ENCODE measurements around the gene NLRP11. TPM values are rescaled to one million over a fixed set of nuclear protein-coding genes. Genes with fewer than 3 reads are reported as not detected.

Gene NLRP11
- total and polyA plus RNA-seq, 3 donors from 2014 or later: 2.3 to 4.3 (median 3.9) TPM

DNA sequence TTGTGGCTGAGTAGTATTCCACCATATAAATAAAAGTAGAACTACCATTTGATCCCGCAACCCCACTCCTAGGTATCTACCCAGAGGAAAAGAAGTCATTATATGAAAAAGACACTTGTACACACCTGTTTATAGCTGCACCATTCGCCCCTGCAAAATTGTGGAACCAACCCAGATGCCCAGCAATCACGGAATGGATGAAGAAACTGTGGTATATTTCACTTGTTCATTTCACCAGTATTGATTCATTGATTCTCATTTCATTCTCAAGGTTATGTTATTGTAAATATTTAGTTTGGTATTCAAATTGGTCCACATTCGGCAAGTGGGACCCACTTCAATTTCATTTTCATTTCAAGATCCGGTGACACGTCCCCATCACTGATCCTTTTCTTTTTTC lies 81.1 kb downstream of the NLRP11 start:
- no peaks in the 10 kb centered on the region for H3K4me1 ChIP-seq
- H3K27me3 ChIP-seq: no peaks in the 10 kb centered on the region
- no peak for DNase-seq
- intact Hi-C loops (cut with DNase I; ENCODE audit: low total_unique reads): no loop called here
- H3K36me3 ChIP-seq (ENCODE audit: low read depth, missing control alignments): no peaks in the 10 kb centered on the region
- H3K27ac ChIP-seq: no peak overlapping the region
- WGBS, 2 donors: 53 to 72% methylated on average over 6 of the region's 6 CpGs
- no peak for TF ChIP-seq POLR2A (IDR thresholded peaks at IDR 0.05)
- TF ChIP-seq, protein P1, sequence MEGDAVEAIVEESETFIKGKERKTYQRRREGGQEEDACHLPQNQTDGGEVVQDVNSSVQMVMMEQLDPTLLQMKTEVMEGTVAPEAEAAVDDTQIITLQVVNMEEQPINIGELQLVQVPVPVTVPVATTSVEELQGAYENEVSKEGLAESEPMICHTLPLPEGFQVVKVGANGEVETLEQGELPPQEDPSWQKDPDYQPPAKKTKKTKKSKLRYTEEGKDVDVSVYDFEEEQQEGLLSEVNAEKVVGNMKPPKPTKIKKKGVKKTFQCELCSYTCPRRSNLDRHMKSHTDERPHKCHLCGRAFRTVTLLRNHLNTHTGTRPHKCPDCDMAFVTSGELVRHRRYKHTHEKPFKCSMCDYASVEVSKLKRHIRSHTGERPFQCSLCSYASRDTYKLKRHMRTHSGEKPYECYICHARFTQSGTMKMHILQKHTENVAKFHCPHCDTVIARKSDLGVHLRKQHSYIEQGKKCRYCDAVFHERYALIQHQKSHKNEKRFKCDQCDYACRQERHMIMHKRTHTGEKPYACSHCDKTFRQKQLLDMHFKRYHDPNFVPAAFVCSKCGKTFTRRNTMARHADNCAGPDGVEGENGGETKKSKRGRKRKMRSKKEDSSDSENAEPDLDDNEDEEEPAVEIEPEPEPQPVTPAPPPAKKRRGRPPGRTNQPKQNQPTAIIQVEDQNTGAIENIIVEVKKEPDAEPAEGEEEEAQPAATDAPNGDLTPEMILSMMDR (IDR thresholded peaks at IDR 0.05): no peak
- H3K4me3 ChIP-seq: no peak overlapping the region
- no peaks in the 10 kb centered on the region for H3K9me3 ChIP-seq

DNA sequence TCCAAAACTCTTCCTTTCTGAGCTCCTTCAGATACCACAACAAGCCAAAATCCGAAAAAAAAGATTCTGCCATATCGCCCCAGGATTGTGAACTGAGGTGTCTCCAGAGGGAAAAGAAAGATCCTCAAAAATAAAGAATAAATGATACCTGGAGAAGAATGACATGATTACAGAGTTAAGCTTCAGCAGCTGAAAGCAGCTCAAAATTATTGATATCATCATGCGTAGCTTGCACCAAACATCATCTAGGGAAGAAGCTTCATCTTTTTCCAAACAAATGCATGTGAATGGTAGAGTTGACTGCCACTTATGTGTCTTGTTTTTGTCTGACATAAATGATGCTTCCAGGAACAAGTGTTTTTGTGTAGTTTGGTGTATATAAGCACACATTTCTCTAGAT lies 93.5 kb downstream of the NLRP11 start, which contains the start of gene NLRP9:
Gene NLRP9 (minus strand): TSS at position 101 of the 400 bp plus-strand sequence. CDS start 28 bp downstream, at position 73.
- no peaks in the 10 kb centered on the region for H3K27me3 ChIP-seq
- no peak for DNase-seq
- WGBS, 2 donors: 93 to 94% methylated on average over 3 of the region's 3 CpGs
- no peak for TF ChIP-seq POLR2A (IDR thresholded peaks at IDR 0.05)
- TF ChIP-seq, protein P1 (IDR thresholded peaks at IDR 0.05): no peak
- H3K36me3 ChIP-seq (ENCODE audit: low read depth, missing control alignments): no peaks in the 10 kb centered on the region
- no peak within 1 kb of the TSS for H3K27ac ChIP-seq
- no peak within 1 kb of the TSS for H3K4me3 ChIP-seq
- no peaks in the 10 kb centered on the region for H3K9me3 ChIP-seq
- H3K4me1 ChIP-seq: no peaks in the 10 kb centered on the region
- intact Hi-C loops (cut with DNase I; ENCODE audit: low total_unique reads): no loop called here

Other genes starting within 250 kb of the NLRP11 start
- 10 to 100 TPM; 16.5 to 17.4 TPM for gene FIZ1, start 232.5 kb downstream of the NLRP11 start, total RNA-seq
- 8.5 TPM for gene FIZ1, start 232.5 kb downstream of the NLRP11 start, polyA plus RNA-seq (ENCODE audit: insufficient read depth, low read depth, low replicate concordance)
- gene ZNF524, start 231.7 kb downstream of the NLRP11 start, total RNA-seq: 10 to 100 TPM; 25.0 to 29.4 TPM
- 8.5 TPM for gene ZNF524, start 231.7 kb downstream of the NLRP11 start, polyA plus RNA-seq (ENCODE audit: insufficient read depth, low read depth, low replicate concordance)
- gene ZNF865, start 226.4 kb downstream of the NLRP11 start, total RNA-seq: 10 to 100 TPM; 12.2 to 14.5 TPM
- 4.7 TPM for gene ZNF865, start 226.4 kb downstream of the NLRP11 start, polyA plus RNA-seq (ENCODE audit: insufficient read depth, low read depth, low replicate concordance)
- 10 to 100 TPM; 10.3 to 13.0 TPM for gene ZNF784, start 207.4 kb downstream of the NLRP11 start, total RNA-seq
- 6.6 TPM for gene ZNF784, start 207.4 kb downstream of the NLRP11 start, polyA plus RNA-seq (ENCODE audit: insufficient read depth, low read depth, low replicate concordance)
- 10 to 100 TPM; 37.6 to 38.0 TPM for gene ZNF580, start 191.0 kb downstream of the NLRP11 start, total RNA-seq
- gene ZNF580, start 191.0 kb downstream of the NLRP11 start, polyA plus RNA-seq (ENCODE audit: insufficient read depth, low read depth, low replicate concordance): 21.7 TPM
- 10 to 100 TPM; 17.3 to 31.2 TPM for gene ZNF581, start 188.3 kb downstream of the NLRP11 start, total RNA-seq
- gene ZNF581, start 188.3 kb downstream of the NLRP11 start, polyA plus RNA-seq (ENCODE audit: insufficient read depth, low read depth, low replicate concordance): 18.4 TPM
- 10 to 100 TPM; 57.0 to 84.9 TPM for gene CCDC106, start 183.8 kb downstream of the NLRP11 start, total RNA-seq
- gene CCDC106, start 183.8 kb downstream of the NLRP11 start, polyA plus RNA-seq (ENCODE audit: insufficient read depth, low read depth, low replicate concordance): 34.5 TPM
- 100 to 1,000 TPM; 264 to 281 TPM for gene U2AF2, start 177.0 kb downstream of the NLRP11 start, total RNA-seq
- 163 TPM for gene U2AF2, start 177.0 kb downstream of the NLRP11 start, polyA plus RNA-seq (ENCODE audit: insufficient read depth, low read depth, low replicate concordance)
- 100 to 1,000 TPM; 176 to 303 TPM for gene EPN1, start 156.8 kb downstream of the NLRP11 start, total RNA-seq
- gene EPN1, start 156.8 kb downstream of the NLRP11 start, polyA plus RNA-seq (ENCODE audit: insufficient read depth, low read depth, low replicate concordance): 134 TPM
- under 1 TPM; 0.39 to 0.68 TPM for gene NLRP9, start 93.6 kb downstream of the NLRP11 start, total RNA-seq
- 0.11 TPM for gene NLRP9, start 93.6 kb downstream of the NLRP11 start, polyA plus RNA-seq (ENCODE audit: insufficient read depth, low read depth, low replicate concordance)
- 1 to 10 TPM in 1 of 2 donors, under 1 TPM in 1; 0.31 to 1.8 TPM for gene RFPL4A, start 72.9 kb downstream of the NLRP11 start, total RNA-seq
- gene RFPL4A, start 72.9 kb downstream of the NLRP11 start, polyA plus RNA-seq (ENCODE audit: insufficient read depth, low read depth, low replicate concordance): 2.5 TPM
- gene RFPL4AL1, start 62.9 kb downstream of the NLRP11 start, total RNA-seq: not detected
- gene RFPL4AL1, start 62.9 kb downstream of the NLRP11 start, polyA plus RNA-seq (ENCODE audit: insufficient read depth, low read depth, low replicate concordance): not detected
- gene NLRP4, start 4.5 kb upstream of the NLRP11 start, total RNA-seq: 10 to 100 TPM; 15.4 to 17.2 TPM
- gene NLRP4, start 4.5 kb upstream of the NLRP11 start, polyA plus RNA-seq (ENCODE audit: insufficient read depth, low read depth, low replicate concordance): 18.2 TPM
- gene NLRP13, start 100.3 kb upstream of the NLRP11 start, total RNA-seq: under 1 TPM in 1 of 2 donors, not detected in 1; 0.19 TPM
- gene NLRP13, start 100.3 kb upstream of the NLRP11 start, polyA plus RNA-seq (ENCODE audit: insufficient read depth, low read depth, low replicate concordance): 0.08 TPM
- under 1 TPM; 0.39 to 0.56 TPM for gene NLRP8, start 115.8 kb upstream of the NLRP11 start, total RNA-seq
- gene NLRP8, start 115.8 kb upstream of the NLRP11 start, polyA plus RNA-seq (ENCODE audit: insufficient read depth, low read depth, low replicate concordance): 0.13 TPM
- gene NLRP5, start 154.8 kb upstream of the NLRP11 start, total RNA-seq: 1 to 10 TPM; 1.2 to 2.8 TPM
- gene NLRP5, start 154.8 kb upstream of the NLRP11 start, polyA plus RNA-seq (ENCODE audit: insufficient read depth, low read depth, low replicate concordance): 0.47 TPM

All from testis (tissue), 3 donors.